Eye (tissue), 1 donor: ENCODE data around the gene ALPK3.

Experiments
- DNase-seq: peaks from one replicate; pipeline ENCODE4 v3.0.0-alpha.2; 2015

The ALPK3 gene

GRCh38 chr15:84798436-84798946 lies 18.7 kb upstream of the ALPK3 start:
- no peak for DNase-seq

- DNase-seq: no peak
Measured at GRCh38 chr15:84799511-84800187, 17.5 kb upstream of the ALPK3 start.

DNA sequence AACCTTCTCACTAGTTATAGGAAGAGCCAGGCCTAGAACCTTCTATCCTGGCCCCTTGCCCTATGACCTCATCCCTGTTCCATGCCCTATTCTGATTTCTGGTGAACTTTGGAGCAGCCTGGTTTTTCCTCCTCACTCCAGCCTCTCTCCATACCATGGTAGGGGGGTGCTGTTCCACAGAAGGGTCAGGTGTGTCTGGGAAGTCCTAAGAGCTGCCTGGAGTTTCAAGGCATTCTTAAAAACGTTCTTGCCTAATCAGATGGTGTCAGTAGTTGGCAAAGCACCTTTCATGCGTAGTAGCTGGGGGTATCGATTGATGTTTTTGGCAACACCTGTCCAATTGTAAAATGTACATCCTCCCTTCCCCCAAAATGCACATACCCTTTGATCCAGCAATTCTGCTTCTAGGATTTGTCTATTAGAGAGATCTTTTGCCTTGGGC lies 16.8 kb upstream of the ALPK3 start:
- DNase-seq: no peak

GRCh38 chr15:84804005-84804900 lies 12.9 kb upstream of the ALPK3 start:
- no peak for DNase-seq

- DNase-seq: no peak
Measured at GRCh38 chr15:84805221-84805620, 11.9 kb upstream of the ALPK3 start.

- no peak for DNase-seq
Measured at GRCh38 chr15:84807228-84807627, 9.9 kb upstream of the ALPK3 start.

- peak; percentile 72 for DNase-seq
Measured at GRCh38 chr15:84810073-84810840, 6.9 kb upstream of the ALPK3 start.

GRCh38 chr15:84811151-84811550 lies 6.0 kb upstream of the ALPK3 start:
- no peak for DNase-seq

DNA sequence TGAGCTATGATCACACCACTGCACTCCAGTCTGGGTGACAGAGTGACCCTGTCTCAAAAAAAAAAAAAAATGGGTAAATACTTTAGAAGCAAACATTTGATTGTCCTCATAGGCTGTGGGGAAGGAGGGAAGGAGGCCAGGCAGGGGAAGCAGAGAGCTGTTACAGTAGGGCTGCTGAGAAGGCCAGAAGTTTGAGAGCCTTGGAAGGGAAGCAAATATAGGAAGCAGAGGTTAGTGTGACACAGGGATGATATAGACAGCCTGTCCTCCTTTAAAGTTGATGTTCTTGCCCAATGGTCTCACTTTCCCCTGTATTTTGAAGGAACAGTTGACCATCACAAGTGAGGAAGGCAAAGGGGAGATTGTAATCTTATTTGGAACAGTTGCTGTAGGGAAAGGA lies 5.3 kb upstream of the ALPK3 start:
- no peak for DNase-seq

- no peak for DNase-seq
Measured at GRCh38 chr15:84812842-84813241, 4.3 kb upstream of the ALPK3 start.

DNA sequence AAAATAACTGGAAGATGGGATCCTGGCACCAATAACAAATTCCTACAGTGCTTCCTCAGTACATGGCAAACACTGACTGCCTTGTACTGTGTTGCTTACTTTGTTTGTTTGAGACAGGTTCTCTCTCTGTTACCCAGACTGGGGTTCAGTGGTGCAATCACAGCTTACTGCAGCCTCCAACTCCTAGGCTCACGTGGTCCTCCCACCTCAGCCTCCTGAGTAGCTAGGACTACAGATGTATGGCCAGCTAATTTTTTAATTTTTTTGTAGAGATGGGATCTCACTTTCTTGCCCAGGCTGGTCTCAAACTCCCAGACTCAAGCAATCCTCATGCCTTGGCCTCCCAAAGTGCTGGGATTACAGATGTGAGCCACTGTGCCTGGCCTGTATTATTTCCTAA lies 3.7 kb upstream of the ALPK3 start:
- DNase-seq: no peak

DNA sequence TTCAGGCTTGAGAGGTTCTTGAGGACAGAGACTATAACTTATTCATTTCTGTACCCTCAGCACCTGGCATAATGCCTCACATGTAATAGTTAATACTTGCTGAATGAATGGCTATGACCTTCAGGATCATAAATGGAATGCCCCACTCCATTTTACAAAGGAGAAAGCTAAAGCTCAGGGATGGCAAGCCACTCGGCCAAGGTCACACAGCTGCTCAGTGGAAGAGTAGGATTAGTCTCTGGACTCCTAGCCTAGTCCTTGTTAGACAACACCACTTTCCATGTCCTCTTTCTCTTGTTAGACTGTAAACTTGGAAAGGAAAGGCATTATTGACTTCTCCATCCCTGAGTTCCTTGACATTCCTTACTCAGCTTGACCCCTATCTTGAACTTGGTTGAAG lies 3.2 kb upstream of the ALPK3 start:
- no peak for DNase-seq

- DNase-seq: no peak
Measured at GRCh38 chr15:84814916-84815315, 2.2 kb upstream of the ALPK3 start.

DNA sequence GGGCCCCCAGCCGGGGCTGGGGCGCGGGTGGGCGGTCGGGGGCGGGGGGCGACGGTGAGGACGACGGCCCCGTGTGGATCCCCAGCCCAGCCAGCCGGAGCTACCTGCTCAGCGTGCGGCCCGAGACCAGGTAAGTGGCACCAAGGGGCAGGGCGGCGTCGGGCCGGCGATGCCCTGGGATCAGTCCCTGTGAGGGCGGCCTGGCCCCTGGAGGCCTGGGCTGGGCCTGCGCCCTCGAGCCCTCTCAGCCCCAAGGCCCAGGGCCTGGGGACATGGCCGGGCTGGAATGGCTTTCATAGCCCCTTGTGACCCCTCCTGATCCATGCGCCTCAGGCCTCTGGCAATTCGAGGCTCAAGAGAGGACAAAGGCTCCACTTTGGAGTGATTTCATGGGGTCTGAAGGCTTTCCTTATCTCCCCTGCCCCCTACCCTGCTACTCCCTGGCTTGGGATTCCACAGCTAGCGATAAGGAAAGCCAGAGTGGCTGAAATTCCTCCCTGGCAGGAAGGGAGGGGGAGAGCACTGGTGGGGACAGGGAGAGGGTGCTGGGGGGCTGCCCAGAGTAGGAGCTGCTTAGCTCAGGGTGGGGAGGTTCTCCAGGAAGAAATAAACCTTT lies 418 bp downstream of the ALPK3 start:
- DNase-seq: peak; percentile 77

GRCh38 chr15:84818261-84819131 lies 1.3 kb downstream of the ALPK3 start:
- DNase-seq: peak; percentile 73

DNA sequence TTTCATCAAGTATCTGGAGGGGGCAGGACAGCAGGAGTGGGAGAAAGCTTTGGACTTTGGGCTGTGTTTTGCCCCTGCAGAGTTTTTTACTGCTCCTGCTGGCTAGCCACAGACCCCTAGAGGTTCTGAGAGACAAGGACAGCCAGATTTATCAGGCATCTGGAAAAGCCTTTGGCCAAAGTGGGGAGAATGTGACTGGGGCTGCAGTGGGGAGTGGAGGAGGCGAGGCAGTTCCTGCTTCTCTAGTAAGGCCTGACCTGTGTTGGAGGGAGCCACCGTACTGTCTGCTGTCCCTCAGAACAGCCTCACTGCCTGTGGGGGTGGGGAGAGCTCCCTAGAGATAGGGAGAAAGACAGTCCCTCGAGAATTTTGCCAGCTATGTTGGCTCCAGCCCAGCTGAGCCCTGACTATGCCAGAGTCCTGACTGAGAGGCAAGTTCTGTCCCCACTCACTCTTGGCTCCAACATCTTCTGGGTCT lies 2.2 kb downstream of the ALPK3 start:
- DNase-seq: no peak

DNA sequence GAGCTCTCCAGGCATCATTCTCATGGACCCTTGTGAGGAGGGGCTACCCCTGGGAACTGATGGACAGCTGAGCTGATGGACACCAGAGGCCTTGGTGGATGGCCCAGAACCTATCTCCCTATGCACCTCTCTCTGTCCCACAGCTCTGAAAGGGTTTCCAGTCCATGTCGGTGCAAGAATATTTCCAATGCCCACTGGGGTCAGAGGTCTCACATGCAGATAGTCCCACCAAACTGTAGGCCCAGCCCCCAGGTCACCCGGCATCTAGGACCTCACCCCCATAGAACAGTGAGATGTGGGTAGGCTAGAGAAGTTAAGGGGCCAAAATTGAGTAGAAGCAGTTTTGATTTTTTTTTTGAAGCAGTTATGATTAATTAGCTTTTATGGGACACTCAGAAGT lies 2.6 kb downstream of the ALPK3 start:
- DNase-seq: no peak

GRCh38 chr15:84821501-84822021 lies 4.4 kb downstream of the ALPK3 start:
- DNase-seq: no peak

GRCh38 chr15:84822653-84823281 lies 5.6 kb downstream of the ALPK3 start:
- peak; percentile 61 for DNase-seq

- DNase-seq: no peak
Measured at GRCh38 chr15:84823282-84823878, 6.2 kb downstream of the ALPK3 start.
